HG02970 (cell line): ENCODE results near the gene PRIM2.
"Not testable (repeated sequence)": the region's sequence is repeated elsewhere in the genome, so short reads cannot be mapped to it uniquely, and the experiment has no call there.

Experiments used
- ATAC-seq: cut with Tn5 transposase; IDR thresholded peaks from one replicate; pipeline ENCODE4 v1.9.1; 2021; ENCODE audit warnings: mild to moderate bottlenecking, moderate library complexity, moderate number of reproducible peaks; ENCODE audit not compliant: unreplicated experiment, low FRiP score

Gene PRIM2

GRCh38 chr6:57306273-57306672, 11.2 kb upstream of the PRIM2 start:
- ATAC-seq, result no peak

- ATAC-seq, result no peak
Observed at GRCh38 chr6:57307850-57308249, 9.6 kb upstream of the PRIM2 start.

GRCh38 chr6:57308755-57309154, 8.7 kb upstream of the PRIM2 start:
- not testable (repeated sequence) for ATAC-seq

- not testable (repeated sequence) for ATAC-seq
Observed at GRCh38 chr6:57310095-57310816, 7.2 kb upstream of the PRIM2 start.

- ATAC-seq, result no peak
Observed at GRCh38 chr6:57310817-57311157, 6.6 kb upstream of the PRIM2 start.

- not testable (repeated sequence) for ATAC-seq
Observed at GRCh38 chr6:57311300-57312003, 6.0 kb upstream of the PRIM2 start.

GRCh38 chr6:57312004-57312345, 5.5 kb upstream of the PRIM2 start:
- no peak for ATAC-seq

- ATAC-seq, result no peak
Observed at GRCh38 chr6:57313009-57313408, 4.4 kb upstream of the PRIM2 start.

GRCh38 chr6:57313711-57314471, 3.5 kb upstream of the PRIM2 start:
- ATAC-seq, result no peak

GRCh38 chr6:57315111-57315510, 2.3 kb upstream of the PRIM2 start:
- no peak for ATAC-seq

GRCh38 chr6:57315851-57316250, 1.6 kb upstream of the PRIM2 start:
- no peak for ATAC-seq

GRCh38 chr6:57316581-57317059, 810 bp upstream of the PRIM2 start:
- peak; percentile 88 for ATAC-seq

GRCh38 chr6:57324538-57324937, 7.1 kb downstream of the PRIM2 start:
- ATAC-seq, result no peak

GRCh38 chr6:57327311-57327710, 9.9 kb downstream of the PRIM2 start:
- no peak for ATAC-seq

GRCh38 chr6:57328074-57328473, 10.6 kb downstream of the PRIM2 start:
- ATAC-seq, result no peak

GRCh38 chr6:57329933-57330332, 12.5 kb downstream of the PRIM2 start:
- no peak for ATAC-seq

GRCh38 chr6:57342148-57342669, 24.8 kb downstream of the PRIM2 start:
- no peak for ATAC-seq

GRCh38 chr6:57343342-57343741, 25.9 kb downstream of the PRIM2 start:
- not testable (repeated sequence) for ATAC-seq

GRCh38 chr6:57346715-57347114, 29.3 kb downstream of the PRIM2 start:
- not testable (repeated sequence) for ATAC-seq

GRCh38 chr6:57347597-57347996, 30.2 kb downstream of the PRIM2 start:
- ATAC-seq, result not testable (repeated sequence)

- ATAC-seq, result not testable (repeated sequence)
Observed at GRCh38 chr6:57350443-57350842, 33.0 kb downstream of the PRIM2 start.
